Gastroesophageal sphincter (tissue), 4 donors: ENCODE measurements around the gene RRP15. TPM values are rescaled to one million over a fixed set of nuclear protein-coding genes. Genes with fewer than 3 reads are reported as not detected.
A peak's percentile ranks its signal among the peaks of the same experiment; 100 is the strongest.

Experiments used
- ATAC-seq: fragments of 150-250 bp; one replicate; pipeline ENCODE4 v1.9.1; 2016; ENCODE audit warnings: mild to moderate bottlenecking, moderate library complexity
- H3K27ac ChIP-seq, 4 donors: fragments of 200-600 bp; sonication (generic) in 3 of 4; 1 replicate in 3 of 4; 2 replicates in 1 of 4; pipeline ENCODE4 v1.5.1; 2016 to 2019
- H3K27me3 ChIP-seq: fragments of 200-600 bp; sonication (generic); one replicate; pipeline ENCODE4 v1.5.1; 2019
- H3K36me3 ChIP-seq, 2 donors: fragments of 200-600 bp; sonication (generic); one replicate each; pipeline ENCODE4 v1.5.1; 2019; ENCODE audit warnings: control low read depth in 1 of 2
- H3K4me1 ChIP-seq, 3 donors: fragments of 200-600 bp; sonication (generic); 1 replicate in 2 of 3; 2 replicates in 1 of 3; pipeline ENCODE4 v1.5.1; 2016 to 2019; ENCODE audit warnings: control low read depth in 2 of 3
- H3K4me3 ChIP-seq, 2 donors: fragments of 200-600 bp; sonication (generic); one replicate each; pipeline ENCODE4 v1.5.1; 2019; ENCODE audit warnings: mild to moderate bottlenecking in 1 of 2, moderate library complexity in 1 of 2
- H3K9me3 ChIP-seq, 3 donors: fragments of 200-600 bp; sonication (generic); one replicate each; pipeline ENCODE4 v1.5.1; 2017 to 2019; ENCODE audit warnings: control low read depth in 2 of 3
- EP300 ChIP-seq: sonication (generic); formaldehyde crosslinking; IDR thresholded peaks from one replicate; pipeline ENCODE4 v1.6.1; 2017; ENCODE audit warnings: antibody characterized with exemption, mild to moderate bottlenecking
- POLR2A ChIP-seq, 2 donors: fragments of 450-650 bp; IDR thresholded peaks; one replicate each; pipeline ENCODE4 v1.6.1; 2017; ENCODE audit warnings: antibody characterized with exemption in 2 of 2, mild to moderate bottlenecking in 2 of 2, moderate library complexity in 1 of 2
- POLR2AphosphoS5 ChIP-seq: sonication (generic); formaldehyde crosslinking; IDR thresholded peaks from one replicate; pipeline ENCODE4 v1.6.1; 2017; ENCODE audit warnings: antibody characterized with exemption
- WGBS, 2 donors: methylation state at CpG; one replicate each; pipeline ENCODE4 v1.1.5; 2018; ENCODE audit warnings: low coverage in 1 of 2; 5-methylcytosine and 5-hydroxymethylcytosine counted together
- total RNA-seq, 4 donors: library from RNA; depleted of rRNA; stranded (reverse); fragments of >200 nt; gene quantifications; one replicate each; pipeline ENCODE4 v1.1.0, GENCODE V29; 2016
- TF ChIP-seq, protein P1 (sequence below), 4 experiments: fragments of 200-600 bp in 2 of 4; fragments of 450-650 bp in 2 of 4; sonication (generic) in 1 of 4; IDR thresholded peaks; one replicate each; pipeline ENCODE4 v1.5.1; 2017 to 2019; ENCODE audit warnings: antibody characterized with exemption in 4 of 4, mild to moderate bottlenecking in 2 of 4, moderate library complexity in 2 of 4

The RRP15 gene
- total RNA-seq, 4 donors from 2014 or later: 7.0 to 13.5 (median 9.4) TPM

DNA sequence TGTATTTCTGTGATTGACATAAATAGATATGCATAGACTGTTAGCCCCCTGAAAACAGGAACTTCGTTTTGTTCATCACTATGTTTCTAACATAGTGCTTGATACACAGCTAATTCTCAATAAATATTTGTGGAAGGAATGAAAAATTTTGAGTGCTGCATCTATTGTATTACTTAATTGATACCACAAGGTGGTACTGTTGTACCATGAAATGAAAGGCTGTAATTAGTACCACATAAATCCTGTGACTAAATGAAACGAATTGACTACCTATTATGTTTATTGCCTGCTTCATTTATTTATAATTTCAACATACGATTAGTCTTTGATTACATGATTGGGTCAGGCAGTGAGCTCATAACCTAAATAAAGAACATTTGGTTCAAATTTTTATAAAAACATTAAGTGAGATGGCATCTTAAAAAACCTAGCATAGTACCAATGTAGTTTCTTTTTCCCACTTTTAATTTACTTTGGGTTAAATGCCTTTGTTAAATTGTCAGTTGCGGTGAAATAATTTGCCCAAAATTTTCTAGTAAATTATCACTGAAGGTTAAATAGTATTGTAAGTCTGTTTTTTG is 45.0 kb downstream of the RRP15 start:
- H3K9me3 ChIP-seq: no peaks in the 10 kb centered on the region
- no peak overlapping the region for H3K4me3 ChIP-seq
- no peak overlapping the region for H3K27ac ChIP-seq
- 15 to 21% methylated on average over 4 of the region's 4 CpGs for WGBS, 2 donors
- no peaks in the 10 kb centered on the region for H3K4me1 ChIP-seq
- no peak for ATAC-seq
- H3K36me3 ChIP-seq: peaks cover 0 to 20% of the 10 kb centered on the region in 2 donors
- TF ChIP-seq, protein P1, sequence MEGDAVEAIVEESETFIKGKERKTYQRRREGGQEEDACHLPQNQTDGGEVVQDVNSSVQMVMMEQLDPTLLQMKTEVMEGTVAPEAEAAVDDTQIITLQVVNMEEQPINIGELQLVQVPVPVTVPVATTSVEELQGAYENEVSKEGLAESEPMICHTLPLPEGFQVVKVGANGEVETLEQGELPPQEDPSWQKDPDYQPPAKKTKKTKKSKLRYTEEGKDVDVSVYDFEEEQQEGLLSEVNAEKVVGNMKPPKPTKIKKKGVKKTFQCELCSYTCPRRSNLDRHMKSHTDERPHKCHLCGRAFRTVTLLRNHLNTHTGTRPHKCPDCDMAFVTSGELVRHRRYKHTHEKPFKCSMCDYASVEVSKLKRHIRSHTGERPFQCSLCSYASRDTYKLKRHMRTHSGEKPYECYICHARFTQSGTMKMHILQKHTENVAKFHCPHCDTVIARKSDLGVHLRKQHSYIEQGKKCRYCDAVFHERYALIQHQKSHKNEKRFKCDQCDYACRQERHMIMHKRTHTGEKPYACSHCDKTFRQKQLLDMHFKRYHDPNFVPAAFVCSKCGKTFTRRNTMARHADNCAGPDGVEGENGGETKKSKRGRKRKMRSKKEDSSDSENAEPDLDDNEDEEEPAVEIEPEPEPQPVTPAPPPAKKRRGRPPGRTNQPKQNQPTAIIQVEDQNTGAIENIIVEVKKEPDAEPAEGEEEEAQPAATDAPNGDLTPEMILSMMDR (IDR thresholded peaks at IDR 0.05): peak; percentile 57 to 65 (median 64)
- TF ChIP-seq POLR2AphosphoS5 (no peak), POLR2A (IDR thresholded peaks at IDR 0.05) (no peak), EP300 (no peak)
- H3K27me3 ChIP-seq: no peaks in the 10 kb centered on the region

DNA sequence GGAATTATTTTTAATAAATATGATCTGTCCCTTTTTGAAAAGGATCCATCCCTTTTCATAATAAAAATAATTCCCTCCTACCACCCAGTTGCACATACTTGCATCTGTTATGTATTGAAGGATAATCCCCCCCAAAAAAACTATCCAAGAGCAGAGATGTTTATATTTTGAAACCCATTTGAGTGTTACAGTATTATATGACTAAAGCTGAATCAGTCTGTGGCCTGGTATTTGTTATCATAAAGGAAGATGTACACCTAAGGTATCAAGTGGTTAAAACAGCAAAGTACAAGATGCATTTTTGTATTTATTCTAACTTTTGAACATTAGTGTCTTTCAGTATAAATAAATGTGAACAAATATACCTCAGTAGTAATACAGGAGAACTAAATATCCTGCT is 47.3 kb downstream of the RRP15 start:
- no peaks in the 10 kb centered on the region for H3K9me3 ChIP-seq
- ATAC-seq: no peak
- H3K27me3 ChIP-seq: no peaks in the 10 kb centered on the region
- no peaks in the 10 kb centered on the region for H3K4me1 ChIP-seq
- H3K4me3 ChIP-seq: no peak overlapping the region
- H3K36me3 ChIP-seq: peaks cover 0 to 11% of the 10 kb centered on the region in 2 donors
- TF ChIP-seq POLR2A (IDR thresholded peaks at IDR 0.05) (no peak), EP300 (no peak), POLR2AphosphoS5 (no peak)
- TF ChIP-seq, protein P1 (IDR thresholded peaks at IDR 0.05): no peak
- no peak overlapping the region for H3K27ac ChIP-seq

DNA sequence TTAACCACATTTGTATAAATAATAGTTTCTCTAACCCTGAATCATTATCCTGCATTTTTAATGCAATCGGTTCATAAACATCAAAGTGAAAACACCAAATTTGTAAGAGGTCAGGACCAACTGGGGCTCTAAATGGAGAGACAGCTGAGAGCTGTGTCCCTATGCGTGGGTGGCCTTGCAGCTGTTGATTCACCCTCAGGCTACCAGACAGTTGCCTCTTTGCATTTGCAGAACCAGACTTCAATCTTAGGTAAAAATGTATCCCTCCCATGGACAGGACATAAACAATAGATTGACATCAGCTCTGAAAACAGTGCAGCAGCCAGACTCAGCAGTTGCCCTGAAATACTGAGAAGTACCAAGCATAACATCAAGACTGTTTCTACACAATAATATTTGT is 51.2 kb downstream of the RRP15 start:
- H3K9me3 ChIP-seq: no peaks in the 10 kb centered on the region
- TF ChIP-seq, protein P1 (IDR thresholded peaks at IDR 0.05): no peak
- TF ChIP-seq EP300 (no peak), POLR2A (IDR thresholded peaks at IDR 0.05) (no peak)
- H3K4me3 ChIP-seq: no peak overlapping the region
- peaks cover 0 to 8% of the 10 kb centered on the region in 2 donors for H3K36me3 ChIP-seq
- ATAC-seq: no peak
- no peaks in the 10 kb centered on the region for H3K4me1 ChIP-seq
- no peaks in the 10 kb centered on the region for H3K27me3 ChIP-seq
- no peak overlapping the region for H3K27ac ChIP-seq
- WGBS, 2 donors: 72 to 75% methylated on average over 1 to 2 of the region's 2 CpGs

DNA sequence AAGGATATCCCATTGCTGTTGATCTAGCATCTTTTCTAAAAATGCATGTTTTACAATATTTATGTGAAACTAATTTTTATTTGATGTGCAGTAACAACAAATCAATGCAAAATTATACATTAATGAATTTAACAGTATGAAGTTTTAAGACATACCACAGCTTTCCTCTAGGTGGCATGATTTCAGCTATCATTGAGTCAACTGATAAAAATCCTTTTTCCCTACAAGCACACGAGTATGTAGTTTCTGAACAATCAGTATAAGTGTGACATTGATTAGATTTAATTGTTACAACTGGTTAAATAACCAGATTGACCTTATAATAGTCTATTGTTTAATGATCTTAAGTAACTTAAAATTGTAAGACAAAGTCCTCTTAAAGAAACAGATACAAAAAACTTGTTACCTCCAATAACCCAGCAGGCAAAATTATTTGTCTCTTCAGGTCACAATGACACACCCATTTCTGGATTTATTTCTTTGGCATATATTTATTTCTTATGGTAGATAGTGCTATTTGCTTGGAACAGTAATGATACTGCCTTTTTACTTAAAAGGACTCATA is 54.3 kb downstream of the RRP15 start:
- Histone ChIP-seq H3K36me3 (no peaks in the 10 kb centered on the region), H3K4me1 (peaks cover 0 to 3% (median 0%) of the 10 kb centered on the region in 3 donors), H3K4me3 (no peak overlapping the region), H3K9me3 (no peaks in the 10 kb centered on the region), H3K27me3 (no peaks in the 10 kb centered on the region), H3K27ac (no peak overlapping the region)
- ATAC-seq: no peak
- WGBS, 2 donors: 0% methylated on average over 1 of the region's 1 CpG
- no peak for TF ChIP-seq POLR2AphosphoS5
- TF ChIP-seq, protein P1 (IDR thresholded peaks at IDR 0.05): peak; percentile 68 to 74 (median 70)

DNA sequence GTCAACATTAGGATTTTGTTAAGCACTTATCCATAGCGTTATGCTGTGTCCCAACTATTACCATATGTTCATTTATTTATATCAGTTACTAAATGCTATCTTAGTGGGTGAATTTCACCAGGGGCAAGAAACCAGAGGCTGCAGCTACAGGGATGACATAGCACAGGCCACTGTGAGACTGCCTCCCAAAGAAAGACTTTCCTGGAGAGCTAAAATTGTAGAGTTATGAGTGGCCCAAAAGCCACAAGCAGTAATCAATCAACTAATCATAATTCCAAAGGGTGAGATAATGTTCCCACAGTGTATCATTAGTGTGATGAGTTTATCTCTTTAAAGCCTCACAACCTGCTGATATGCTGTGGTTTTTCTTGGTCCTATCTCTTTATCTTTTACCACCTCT is 56.2 kb downstream of the RRP15 start:
- no peaks in the 10 kb centered on the region for H3K27me3 ChIP-seq
- no peak for ATAC-seq
- TF ChIP-seq EP300 (no peak), POLR2AphosphoS5 (no peak), POLR2A (IDR thresholded peaks at IDR 0.05) (no peak)
- TF ChIP-seq, protein P1 (IDR thresholded peaks at IDR 0.05): no peak
- no peak overlapping the region for H3K4me3 ChIP-seq
- no peak overlapping the region for H3K27ac ChIP-seq
- no peaks in the 10 kb centered on the region for H3K9me3 ChIP-seq
- WGBS, 2 donors: 86 to 100% methylated on average over 1 of the region's 1 CpG
- H3K36me3 ChIP-seq: no peaks in the 10 kb centered on the region
- H3K4me1 ChIP-seq: peaks cover 0 to 12% (median 5%) of the 10 kb centered on the region in 3 donors
